Measurements from ENCODE around the gene SSTR3.
A peak's percentile ranks its signal among the peaks of the same experiment; 100 is the strongest.

Gene SSTR3

DNA sequence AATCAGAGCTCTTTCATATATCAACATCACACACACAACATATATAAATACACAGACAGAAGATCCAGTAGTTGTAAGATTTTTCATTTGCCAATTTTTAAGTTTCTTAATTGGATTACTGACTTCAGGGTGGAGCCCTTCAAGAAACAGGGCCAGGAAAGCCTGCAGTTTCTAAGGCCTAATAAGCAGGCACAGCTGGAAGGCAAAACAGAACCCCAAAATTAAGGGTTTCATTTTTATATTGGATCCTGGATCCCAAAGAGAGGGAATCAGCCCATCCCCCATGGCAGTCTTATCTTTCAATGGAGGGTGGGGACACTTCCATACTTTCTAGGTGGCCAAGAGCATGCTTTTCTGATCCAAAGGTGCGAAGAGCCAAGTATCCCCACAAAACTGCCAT lies 19.5 kb downstream of the SSTR3 start:
- H3K4me1 Mint-ChIP-seq = peaks cover 55% of the 10 kb centered on the region
- no peak overlapping the region for H3K27ac Mint-ChIP-seq
- no peak overlapping the region for H3K4me3 Mint-ChIP-seq
- DNase-seq = no peak
- H3K36me3 Mint-ChIP-seq (ENCODE audit: low read depth) = peaks cover 22% of the 10 kb centered on the region
- no peaks in the 10 kb centered on the region for H3K27me3 Mint-ChIP-seq (ENCODE audit: low read depth, poor library complexity)
- TF ChIP-seq, protein P1, sequence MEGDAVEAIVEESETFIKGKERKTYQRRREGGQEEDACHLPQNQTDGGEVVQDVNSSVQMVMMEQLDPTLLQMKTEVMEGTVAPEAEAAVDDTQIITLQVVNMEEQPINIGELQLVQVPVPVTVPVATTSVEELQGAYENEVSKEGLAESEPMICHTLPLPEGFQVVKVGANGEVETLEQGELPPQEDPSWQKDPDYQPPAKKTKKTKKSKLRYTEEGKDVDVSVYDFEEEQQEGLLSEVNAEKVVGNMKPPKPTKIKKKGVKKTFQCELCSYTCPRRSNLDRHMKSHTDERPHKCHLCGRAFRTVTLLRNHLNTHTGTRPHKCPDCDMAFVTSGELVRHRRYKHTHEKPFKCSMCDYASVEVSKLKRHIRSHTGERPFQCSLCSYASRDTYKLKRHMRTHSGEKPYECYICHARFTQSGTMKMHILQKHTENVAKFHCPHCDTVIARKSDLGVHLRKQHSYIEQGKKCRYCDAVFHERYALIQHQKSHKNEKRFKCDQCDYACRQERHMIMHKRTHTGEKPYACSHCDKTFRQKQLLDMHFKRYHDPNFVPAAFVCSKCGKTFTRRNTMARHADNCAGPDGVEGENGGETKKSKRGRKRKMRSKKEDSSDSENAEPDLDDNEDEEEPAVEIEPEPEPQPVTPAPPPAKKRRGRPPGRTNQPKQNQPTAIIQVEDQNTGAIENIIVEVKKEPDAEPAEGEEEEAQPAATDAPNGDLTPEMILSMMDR (IDR thresholded peaks at IDR 0.05) = no peak
- peaks cover 32% of the 10 kb centered on the region for H3K9me3 Mint-ChIP-seq

DNA sequence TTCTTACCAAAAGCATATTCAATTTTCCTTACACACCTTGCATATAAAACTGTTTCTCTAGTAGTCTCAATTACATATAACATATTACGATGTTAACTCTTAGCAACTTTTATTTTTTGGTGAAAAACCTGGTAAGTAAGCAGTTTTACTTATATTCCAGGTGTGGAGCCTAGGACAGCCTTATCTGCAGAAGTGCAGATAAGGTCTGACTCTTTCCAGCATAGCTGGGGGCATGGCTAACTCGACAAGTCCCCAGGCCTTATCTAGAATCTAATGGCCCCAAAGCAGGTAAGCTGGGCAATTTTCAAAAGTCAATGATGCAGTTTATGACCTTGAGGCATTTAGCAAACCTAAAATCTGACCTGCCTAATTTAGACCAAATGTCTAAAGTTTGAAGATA lies 20.1 kb downstream of the SSTR3 start:
- Mint-ChIP-seq H3K9me3 (peaks cover 32% of the 10 kb centered on the region), H3K4me1 (peaks cover 56% of the 10 kb centered on the region), H3K27ac (no peak overlapping the region), H3K27me3 (ENCODE audit: low read depth, poor library complexity) (no peaks in the 10 kb centered on the region), H3K4me3 (no peak overlapping the region), H3K36me3 (ENCODE audit: low read depth) (peaks cover 22% of the 10 kb centered on the region)
- TF ChIP-seq, protein P1 (IDR thresholded peaks at IDR 0.05) = no peak
- DNase-seq = no peak

- DNase-seq = no peak
- peaks cover 56% of the 10 kb centered on the region for H3K4me1 Mint-ChIP-seq
- no peak overlapping the region for H3K27ac Mint-ChIP-seq
- TF ChIP-seq, protein P1 (IDR thresholded peaks at IDR 0.05) = no peak
- H3K36me3 Mint-ChIP-seq (ENCODE audit: low read depth) = peaks cover 22% of the 10 kb centered on the region
- H3K9me3 Mint-ChIP-seq = peaks cover 32% of the 10 kb centered on the region
- no peak overlapping the region for H3K4me3 Mint-ChIP-seq
- H3K27me3 Mint-ChIP-seq (ENCODE audit: low read depth, poor library complexity) = no peaks in the 10 kb centered on the region
These were observed 22.0 kb downstream of the SSTR3 start for GRCh38 chr22:37190262-37190780.

DNA sequence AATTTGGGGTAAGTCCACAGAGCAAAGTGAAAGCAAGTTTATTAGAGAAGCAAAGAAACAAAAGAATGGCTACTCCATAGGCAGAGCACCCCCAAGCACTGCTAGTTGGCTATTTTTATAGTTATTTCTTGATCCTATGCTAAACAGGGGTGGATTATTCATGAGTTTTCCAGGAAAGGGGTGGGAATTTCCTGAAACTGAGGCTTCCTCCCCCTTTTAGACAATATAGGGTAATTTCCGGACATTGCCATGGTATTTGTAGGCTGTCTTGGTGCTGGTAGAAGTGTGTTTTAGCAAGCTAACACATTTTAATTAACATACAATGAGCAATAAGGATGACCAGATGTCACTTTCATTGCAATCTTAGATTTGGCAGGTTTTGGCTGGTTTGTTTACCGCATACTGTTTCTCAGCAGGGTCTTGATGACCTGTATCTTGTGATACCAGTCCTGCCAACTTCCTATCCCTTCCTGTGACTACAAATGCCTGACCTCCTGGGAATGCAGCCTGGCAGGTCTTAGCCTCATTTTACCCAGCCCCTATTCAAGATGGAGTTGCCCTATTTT lies 23.3 kb downstream of the SSTR3 start:
- H3K27me3 Mint-ChIP-seq (ENCODE audit: low read depth, poor library complexity) = no peaks in the 10 kb centered on the region
- peaks cover 29% of the 10 kb centered on the region for H3K9me3 Mint-ChIP-seq
- H3K4me3 Mint-ChIP-seq = peak overlapping the region; percentile 6
- TF ChIP-seq, protein P1 (IDR thresholded peaks at IDR 0.05) = no peak
- H3K4me1 Mint-ChIP-seq = peaks cover 56% of the 10 kb centered on the region
- DNase-seq = no peak
- H3K36me3 Mint-ChIP-seq (ENCODE audit: low read depth) = peaks cover 22% of the 10 kb centered on the region
- H3K27ac Mint-ChIP-seq = peak overlapping the region; percentile 85

GRCh38 chr22:37187891-37188761 lies 24.2 kb downstream of the SSTR3 start, which contains the start of gene C1QTNF6:
C1QTNF6 (minus strand) TSS chr22:37188247; CDS start chr22:37188213, 34 bp downstream.
- Mint-ChIP-seq H3K9me3 (peaks cover 21% of the 10 kb centered on the region), H3K4me3 (peak within 1 kb of the TSS; percentile 80), H3K4me1 (peaks cover 56% of the 10 kb centered on the region), H3K36me3 (ENCODE audit: low read depth) (peaks cover 22% of the 10 kb centered on the region), H3K27ac (peak within 1 kb of the TSS; percentile 95), H3K27me3 (ENCODE audit: low read depth, poor library complexity) (no peaks in the 10 kb centered on the region)
- TF ChIP-seq, protein P1 (IDR thresholded peaks at IDR 0.05) = no peak
- peak; percentile 58 for DNase-seq
